ENCODE data around the gene ZNF438.

The ZNF438 gene

GRCh38 chr10:30873411-30873810, 158.3 kb downstream of the ZNF438 start:
- DNase-seq: no peak

DNA sequence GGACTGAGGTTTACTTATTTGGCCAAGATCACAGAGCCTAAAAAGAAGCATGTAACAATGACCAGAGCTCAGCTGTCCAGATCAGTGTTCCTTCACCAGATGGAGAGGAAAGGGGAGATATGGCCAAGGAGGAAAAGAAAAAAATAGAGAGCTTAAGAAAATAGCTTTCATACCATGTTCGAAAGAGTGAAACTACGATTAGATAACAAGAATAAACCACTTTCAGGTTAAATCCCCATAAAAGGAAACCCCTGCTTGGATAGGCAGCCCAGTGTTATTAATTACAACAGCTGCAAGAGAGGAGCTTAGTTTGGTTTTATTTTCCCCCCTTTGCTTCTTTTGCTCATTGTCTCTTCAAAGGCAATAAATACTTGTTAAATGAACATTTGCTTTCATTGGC, 160.8 kb downstream of the ZNF438 start:
- no peak for DNase-seq

DNA sequence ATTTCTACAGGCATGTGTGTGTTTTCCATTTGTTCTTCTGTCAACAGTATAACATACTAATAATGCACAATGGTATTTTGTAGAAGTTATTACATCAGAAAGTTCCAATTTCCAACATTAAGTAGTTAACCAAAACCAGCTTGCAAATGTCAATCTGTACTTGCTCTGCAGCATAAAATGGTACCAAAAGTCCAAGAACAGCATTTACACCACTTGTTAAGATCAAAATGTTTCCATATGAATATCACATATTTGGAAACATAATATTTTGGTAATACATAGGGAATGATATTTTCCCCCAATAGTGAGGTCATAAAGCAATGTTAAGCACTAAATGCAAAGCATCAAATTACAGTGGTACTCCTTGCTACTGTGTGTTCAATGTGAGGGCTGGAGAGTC, 162.1 kb downstream of the ZNF438 start:
- DNase-seq: no peak

- no peak for DNase-seq
These were observed 163.1 kb downstream of the ZNF438 start for GRCh38 chr10:30868611-30869010.

DNA sequence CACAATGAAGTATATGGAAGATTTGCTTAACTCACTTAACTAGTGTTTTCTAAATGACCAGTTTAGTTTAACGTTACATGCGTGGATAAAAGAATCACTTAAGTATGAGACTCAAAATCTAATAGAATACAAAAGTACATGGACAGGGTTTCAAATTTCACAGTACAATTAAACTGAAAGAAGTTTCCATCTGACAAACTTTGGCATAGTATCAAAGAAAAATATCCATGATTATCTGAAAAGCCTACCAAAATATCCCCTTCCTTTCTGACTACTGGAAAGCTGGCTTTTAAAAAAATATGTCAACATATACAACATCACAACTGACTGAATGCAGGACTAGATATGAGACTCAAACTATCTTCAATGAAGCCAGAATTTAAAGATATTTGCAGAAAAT, 164.8 kb downstream of the ZNF438 start:
- no peak for DNase-seq

DNA sequence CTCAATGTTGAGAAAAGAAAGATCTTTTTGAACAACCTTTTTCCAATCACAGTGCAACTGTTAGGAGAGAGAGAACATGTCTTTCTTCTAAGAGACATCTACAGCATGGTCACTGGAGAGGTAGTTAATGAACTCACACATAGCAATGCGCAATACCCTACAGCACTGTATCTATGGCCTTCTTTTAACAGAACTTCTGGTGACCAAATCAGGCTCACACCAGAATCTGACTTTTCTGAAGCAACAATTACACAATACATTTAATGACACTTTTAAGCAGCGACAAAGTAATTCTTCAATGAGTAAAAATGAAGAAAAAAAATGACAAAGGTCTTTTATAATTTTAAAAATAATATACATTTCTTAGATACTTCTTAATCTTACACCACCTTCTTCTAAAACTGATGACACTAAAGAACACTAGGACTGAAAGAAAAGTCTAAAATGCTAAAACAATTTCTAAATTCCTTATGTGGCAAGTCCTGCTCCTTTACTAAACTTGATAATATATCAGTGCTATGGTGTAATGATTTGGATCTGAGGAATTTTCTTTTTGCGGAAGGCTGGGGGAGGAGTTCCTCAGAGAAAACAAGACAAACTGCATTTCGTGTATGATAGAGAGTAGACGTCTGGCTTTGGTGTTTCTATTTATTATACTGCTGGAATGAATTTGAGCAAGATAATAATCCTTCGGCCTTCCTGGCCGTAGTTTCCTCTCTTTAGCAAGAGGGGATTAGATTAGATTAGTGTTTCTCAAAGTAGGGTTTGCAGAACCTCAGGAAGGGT, 166.3 kb downstream of the ZNF438 start:
- DNase-seq: no peak

- no peak for DNase-seq
These were observed 168.0 kb downstream of the ZNF438 start for GRCh38 chr10:30863516-30864210.

GRCh38 chr10:30862486-30862885, 169.2 kb downstream of the ZNF438 start:
- DNase-seq: no peak

GRCh38 chr10:30861976-30862375, 169.7 kb downstream of the ZNF438 start:
- no peak for DNase-seq

DNA sequence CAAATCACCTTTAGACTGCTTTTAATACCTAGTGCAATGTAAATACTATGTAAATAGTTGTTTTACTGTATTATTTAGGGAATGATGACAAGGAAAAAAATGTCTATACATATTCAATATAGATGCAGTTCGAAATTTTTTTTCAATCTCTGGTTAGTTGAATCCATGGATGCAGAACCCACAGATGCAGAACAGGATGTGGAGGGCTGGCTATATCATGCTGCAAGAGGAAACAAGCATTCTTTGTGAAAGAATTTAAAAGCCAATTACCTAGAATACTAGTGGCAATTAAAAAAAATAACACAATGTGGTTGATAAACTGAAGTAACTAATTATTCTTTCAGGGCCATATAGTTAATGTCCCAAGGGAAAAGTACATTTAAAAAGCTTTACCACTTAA, 170.4 kb downstream of the ZNF438 start:
- no peak for DNase-seq

DNA sequence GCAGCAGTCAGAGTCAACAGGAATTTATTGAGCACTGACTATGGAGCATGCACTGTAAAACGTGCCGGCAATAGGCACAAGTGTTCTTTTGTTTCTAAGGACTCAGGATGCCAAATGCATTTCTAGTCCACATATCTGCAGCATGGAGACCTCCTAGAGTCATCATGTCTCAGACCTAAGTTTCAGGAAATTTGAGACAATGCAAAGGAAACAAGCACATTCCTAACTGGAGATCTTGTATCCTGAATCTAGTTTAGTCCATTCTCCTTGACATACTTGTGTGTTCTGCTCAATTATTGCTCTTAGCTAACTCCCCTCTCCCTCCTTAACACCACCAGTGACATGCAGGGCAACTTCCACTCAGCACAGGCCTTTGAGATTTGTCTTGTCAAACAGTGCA, 173.2 kb downstream of the ZNF438 start:
- no peak for DNase-seq

DNA sequence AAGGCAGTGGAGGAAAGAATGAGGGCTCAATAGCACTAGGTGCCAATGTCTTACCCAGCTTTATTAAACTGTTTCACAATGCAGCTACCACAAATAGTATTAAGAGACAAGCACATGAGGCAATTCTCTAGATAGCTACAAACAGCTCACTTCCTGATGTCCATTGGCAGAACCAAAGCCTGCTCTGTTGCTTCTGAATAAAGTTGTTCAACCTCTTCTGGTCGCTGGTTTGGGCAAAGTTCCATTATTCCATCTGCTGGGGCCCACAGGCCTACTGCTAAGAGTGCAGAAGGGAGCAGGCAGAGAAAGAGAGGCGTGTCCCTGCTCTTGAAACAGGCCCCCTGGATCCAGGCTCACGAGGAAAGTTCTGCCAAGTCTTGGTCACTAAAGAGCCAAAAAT, 173.9 kb downstream of the ZNF438 start:
- no peak for DNase-seq

DNA sequence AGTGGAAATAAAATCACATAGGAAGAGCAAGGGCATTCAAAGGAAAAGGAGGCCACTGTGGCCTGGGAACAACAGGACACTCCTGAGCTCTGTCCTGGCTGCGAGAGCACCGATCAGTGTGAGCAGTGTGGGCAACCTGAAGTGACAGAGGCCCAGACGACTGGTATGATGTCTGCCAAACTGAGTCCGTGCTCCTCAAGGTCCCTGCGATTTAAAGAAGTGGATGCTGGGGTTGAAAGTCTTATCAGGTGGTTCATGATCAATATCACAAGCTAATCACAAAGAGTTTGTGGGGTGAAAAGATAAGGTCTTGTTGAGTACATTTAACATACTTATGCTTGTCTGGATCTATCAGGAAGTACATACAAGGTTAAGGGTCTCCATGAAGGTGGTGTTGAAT, 176.5 kb downstream of the ZNF438 start:
- no peak for DNase-seq

GRCh38 chr10:30854656-30855055, 177.0 kb downstream of the ZNF438 start:
- no peak for DNase-seq

GRCh38 chr10:30853066-30853465, 178.6 kb downstream of the ZNF438 start:
- no peak for DNase-seq

DNA sequence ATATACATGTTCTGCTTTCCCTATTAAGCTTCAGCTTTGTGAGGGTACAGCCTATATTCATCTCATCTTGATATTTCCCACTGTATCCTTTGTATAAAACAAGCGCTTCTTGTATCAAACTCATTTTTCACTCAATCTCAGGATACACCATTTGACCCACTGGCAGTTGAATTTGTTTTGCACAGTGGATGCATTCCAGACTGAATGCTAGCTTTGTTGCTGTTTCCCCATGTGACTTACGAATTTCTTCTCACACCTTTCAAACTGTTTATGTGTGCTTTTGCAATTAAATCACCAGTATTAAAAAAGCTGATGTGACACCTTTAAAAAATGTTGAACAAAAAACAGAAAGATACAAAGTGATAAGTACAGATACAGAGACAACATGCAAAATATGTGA, 180.9 kb downstream of the ZNF438 start:
- DNase-seq: no peak

DNA sequence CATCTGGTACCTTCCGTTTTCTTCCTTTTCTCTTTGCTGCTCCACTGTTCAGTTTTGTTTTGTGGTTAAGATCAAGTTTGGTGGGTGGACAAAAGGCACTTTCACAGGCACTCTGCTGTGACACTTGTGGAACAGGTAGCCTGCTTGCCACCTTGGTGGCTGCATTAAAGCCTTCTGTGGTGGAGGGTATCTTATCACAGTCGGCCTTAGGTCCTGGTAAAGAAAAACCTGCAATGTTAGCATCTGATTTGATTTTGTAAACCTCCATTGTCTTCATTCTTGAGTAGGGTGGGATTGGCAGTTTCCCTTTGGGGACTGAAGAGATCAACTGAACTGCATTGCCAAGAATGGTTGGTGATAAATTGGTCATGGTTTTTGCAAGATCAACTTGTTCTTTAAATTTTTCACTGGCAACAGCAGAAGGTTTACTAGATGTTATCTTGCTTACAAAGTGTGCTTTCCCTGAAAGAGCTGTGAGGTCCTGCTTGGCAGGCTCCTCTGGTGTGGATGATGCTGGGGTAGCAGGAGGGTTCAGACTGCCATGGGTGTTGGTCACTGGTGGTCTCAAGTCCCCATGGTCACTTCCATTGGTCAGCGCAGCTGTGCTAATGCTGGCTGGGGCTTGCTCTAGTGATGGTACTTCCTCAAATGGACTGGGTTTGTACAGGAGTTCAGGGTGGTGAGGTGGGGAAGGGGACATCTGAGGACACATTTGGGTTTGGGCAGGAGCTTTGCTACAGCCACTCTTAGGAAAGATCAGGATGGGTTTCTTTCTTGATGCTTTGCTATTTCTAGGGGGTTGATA, 182.2 kb downstream of the ZNF438 start:
- no peak for DNase-seq

DNA sequence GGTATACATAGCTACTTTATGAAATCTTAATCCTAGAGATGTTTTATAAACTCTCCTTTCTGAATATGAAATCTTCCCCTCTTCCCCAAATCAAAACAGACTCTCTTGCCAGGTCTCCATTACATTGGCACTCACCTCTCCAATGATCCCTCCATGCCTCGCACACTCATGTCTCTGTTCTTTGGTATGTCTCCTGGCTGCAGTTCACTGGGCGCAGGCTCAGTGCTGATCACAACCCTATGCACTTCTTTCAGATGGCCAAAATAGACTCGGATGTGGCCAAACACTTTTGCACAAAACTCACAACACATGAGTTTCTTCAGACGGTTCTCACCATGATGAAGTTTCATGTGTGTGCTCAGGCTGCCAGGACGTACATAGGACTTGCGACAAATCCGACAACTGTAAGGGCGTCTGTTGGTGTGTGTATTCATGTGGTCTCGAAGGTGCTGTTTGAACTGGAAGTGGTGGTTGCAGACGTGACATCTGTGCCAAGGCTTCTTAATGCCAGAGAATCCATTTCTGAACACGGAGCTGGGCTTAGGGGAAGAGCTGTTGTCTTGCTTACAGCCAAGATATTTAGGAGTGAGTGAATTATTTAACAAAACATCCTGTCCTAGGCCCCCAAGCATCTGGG, 183.2 kb downstream of the ZNF438 start:
- no peak for DNase-seq

DNA sequence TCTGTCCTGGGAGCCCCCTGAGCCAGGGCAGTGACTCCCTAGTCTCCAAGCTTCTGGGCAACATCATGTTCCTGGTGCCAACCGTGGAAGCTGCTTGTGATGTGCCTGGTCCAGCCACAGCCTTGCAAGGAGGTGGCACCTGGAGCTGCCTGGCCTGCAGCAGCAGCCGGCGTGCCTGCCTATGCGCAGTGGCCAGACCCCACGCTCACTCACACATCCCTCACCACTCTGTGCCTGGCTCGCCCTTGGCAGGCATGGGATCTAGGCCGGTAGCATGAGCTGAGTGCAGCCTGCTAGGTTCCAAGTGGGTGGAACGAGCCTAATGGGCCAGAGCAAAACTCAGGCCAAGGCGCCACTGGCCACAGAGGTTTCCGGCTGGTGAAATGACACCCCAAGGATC, 184.0 kb downstream of the ZNF438 start:
- DNase-seq: no peak

GRCh38 chr10:30847199-30847598, 184.5 kb downstream of the ZNF438 start:
- DNase-seq: no peak

- no peak for DNase-seq
These were observed 185.0 kb downstream of the ZNF438 start for GRCh38 chr10:30846710-30847109.

DNA sequence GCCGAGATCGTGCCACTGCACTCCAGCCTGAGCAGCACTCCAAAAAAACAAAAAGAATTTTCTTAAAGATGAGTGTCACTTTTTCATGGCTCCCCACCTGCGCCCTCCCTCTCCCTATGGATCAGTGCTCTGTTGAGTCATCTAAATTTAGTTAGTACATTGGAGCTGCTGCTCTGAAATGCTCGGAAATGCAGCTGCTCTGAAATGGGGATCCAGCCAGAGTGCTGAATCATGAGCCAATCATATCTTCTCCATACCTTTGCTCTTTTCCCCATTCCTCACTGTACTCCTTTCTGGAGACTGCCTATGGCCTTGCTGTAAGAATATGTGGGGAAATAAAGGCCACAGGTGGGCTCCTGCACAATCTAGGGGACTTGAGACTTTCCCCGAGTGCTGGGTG, 188.8 kb downstream of the ZNF438 start:
- no peak for DNase-seq

GRCh38 chr10:30842185-30842584, 189.5 kb downstream of the ZNF438 start:
- DNase-seq: no peak
